Mucosa of descending colon (tissue), 3 donors: ENCODE results near the gene PGAP3. TPM values are rescaled to one million over a fixed set of nuclear protein-coding genes. Genes with fewer than 3 reads are reported as not detected.

Experiments
- ATAC-seq: fragments of 200-7000 bp; cut with Tn5 transposase; one replicate; pipeline ENCODE4 v1.9.1; 2020; ENCODE audit warnings: mild to moderate bottlenecking, moderate library complexity
- DNase-seq, 3 donors: peaks; one replicate each; pipeline ENCODE4 v3.0.0-alpha.2; 2020
- H3K36me3 ChIP-seq: fragments of 200-600 bp; one replicate; pipeline ENCODE4 v1.8.0; 2021; ENCODE audit warnings: low read depth, mild to moderate bottlenecking
- H3K4me1 ChIP-seq: fragments of 200-600 bp; one replicate; pipeline ENCODE4 v1.8.0; 2021; ENCODE audit warnings: low read depth, mild to moderate bottlenecking
- H3K4me3 ChIP-seq: fragments of 200-600 bp; one replicate; pipeline ENCODE4 v1.8.0; 2021; ENCODE audit warnings: mild to moderate bottlenecking
- H3K9me3 ChIP-seq: fragments of 200-600 bp; one replicate; pipeline ENCODE4 v1.8.0; 2021; ENCODE audit warnings: mild to moderate bottlenecking
- CTCF ChIP-seq: fragments of 200-600 bp; IDR thresholded peaks from one replicate; pipeline ENCODE4 v1.8.0; 2022; ENCODE audit warnings: antibody characterized with exemption, mild to moderate bottlenecking
- intact Hi-C, 2 donors: fragments of 100-400 bp; cut with DNase I in 1 of 2; cut with micrococcal nuclease in 1 of 2; formaldehyde crosslinking; loops; one replicate each; pipeline versions ENCODE4 v1.11.0 to v1.11.1; 2022; cut with DNase I, micrococcal nuclease
- total RNA-seq, 3 donors: library from RNA; stranded (reverse); fragmentation: NEBNext Ultra II Directional in 2 of 3; extraction: Animal tissue kit (Norgen Biotek cat#: 25700) in 2 of 3; gene quantifications; one replicate each; pipeline versions ENCODE4 v1.2.1 to v1.2.4, GENCODE V29; 2021 to 2023
- donor health status: DM: no; HTN: no; CAD: no; lungs with moderate emphysema.
- donor health status: DM: no; HTN: no; CAD: no.
- donor health status: DM: no; HTN: yes; CAD: no.

Gene PGAP3
- total RNA-seq, 3 donors from 2014 or later = 27.7 to 74.6 (median 47.9) TPM

GRCh38 chr17:39704821-39705551, 17.1 kb upstream of the PGAP3 start:
- H3K4me1 ChIP-seq = peaks cover 60% of the 10 kb centered on the region
- H3K36me3 ChIP-seq = no peaks in the 10 kb centered on the region
- no peaks in the 10 kb centered on the region for H3K9me3 ChIP-seq
- intact Hi-C loops = no loop called here
- DNase-seq (peak in 1 of 3 donors; percentile 50), ATAC-seq (no peak)
- no peak overlapping the region for H3K4me3 ChIP-seq
- TF ChIP-seq CTCF = no peak

GRCh38 chr17:39703913-39704312, 16.1 kb upstream of the PGAP3 start:
- Histone ChIP-seq H3K36me3 (no peaks in the 10 kb centered on the region), H3K4me3 (no peak overlapping the region), H3K4me1 (peaks cover 65% of the 10 kb centered on the region), H3K9me3 (no peaks in the 10 kb centered on the region)
- intact Hi-C loops = no loop called here
- TF ChIP-seq CTCF = no peak
- ATAC-seq = no peak
- no peak for DNase-seq

DNA sequence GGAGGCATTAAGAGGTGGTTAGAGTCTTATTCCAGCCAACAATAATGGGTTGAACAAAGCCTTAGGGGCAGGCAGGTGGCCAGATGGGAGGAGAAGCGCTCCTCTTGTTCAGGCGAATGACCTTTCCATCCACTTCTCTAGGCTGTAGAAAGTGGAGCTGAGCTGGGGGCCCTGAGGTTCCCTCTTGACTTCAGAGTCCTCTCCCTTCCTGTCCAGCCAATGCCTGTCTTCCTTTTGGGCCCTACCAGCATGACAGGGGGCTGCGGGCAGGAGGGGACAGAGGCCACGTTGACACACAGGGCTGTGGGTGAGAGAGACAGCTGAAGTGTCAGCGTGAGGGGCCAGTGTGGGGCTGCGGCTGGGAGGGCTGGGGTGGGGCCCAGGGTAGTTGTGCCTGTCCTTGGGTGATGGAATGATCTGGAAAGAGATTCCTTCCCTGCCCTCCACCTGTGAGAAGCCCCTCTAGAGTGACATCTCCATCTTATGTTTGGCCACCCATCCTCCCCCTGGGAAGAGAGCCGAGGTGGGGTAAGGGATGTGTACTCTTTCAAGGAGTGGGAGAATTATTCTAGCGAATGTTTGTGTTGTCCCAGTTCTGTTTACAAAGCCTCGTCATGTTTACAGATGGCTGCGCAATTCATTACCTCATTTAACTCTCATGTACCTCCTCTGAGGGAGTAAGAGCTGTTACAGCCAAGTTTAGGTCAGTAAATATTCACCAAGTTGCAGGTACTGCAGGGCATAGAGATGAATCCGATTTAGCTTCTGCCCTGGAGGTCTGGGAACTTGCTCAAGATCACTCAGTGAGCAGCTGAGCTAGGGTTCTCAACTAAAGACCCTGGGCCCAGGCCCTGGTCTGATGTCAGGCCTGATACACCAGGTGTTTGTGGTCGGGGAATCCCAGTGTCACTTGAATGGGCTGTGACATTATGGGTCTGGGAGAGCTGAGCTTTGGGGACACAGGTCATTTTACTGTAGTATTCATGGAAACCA, 15.3 kb upstream of the PGAP3 start:
- peaks cover 65% of the 10 kb centered on the region for H3K4me1 ChIP-seq
- DNase-seq = peak in 1 of 3 donors; percentile 41
- intact Hi-C loops = no loop called here

GRCh38 chr17:39701784-39702422, 14.0 kb upstream of the PGAP3 start:
- no peak for TF ChIP-seq CTCF
- ATAC-seq (no peak), DNase-seq (no peak)
- H3K36me3 ChIP-seq = no peaks in the 10 kb centered on the region
- no peak overlapping the region for H3K4me3 ChIP-seq
- peaks cover 56% of the 10 kb centered on the region for H3K4me1 ChIP-seq
- intact Hi-C loops = no loop called here
- no peaks in the 10 kb centered on the region for H3K9me3 ChIP-seq

More for the DNA sequence above, 15.3 kb upstream of the PGAP3 start:
- Histone ChIP-seq H3K36me3 (no peaks in the 10 kb centered on the region), H3K9me3 (no peaks in the 10 kb centered on the region), H3K4me3 (no peak overlapping the region)
- ATAC-seq = no peak
- TF ChIP-seq CTCF = no peak

- DNase-seq (peak in 2 of 3 donors; percentile 75 to 90), ATAC-seq (peak; percentile 70)
- TF ChIP-seq CTCF = no peak
- Histone ChIP-seq H3K4me3 (peak overlapping the region; percentile 92), H3K36me3 (no peaks in the 10 kb centered on the region), H3K9me3 (no peaks in the 10 kb centered on the region), H3K4me1 (peaks cover 49% of the 10 kb centered on the region)
- intact Hi-C loops = no loop called here
These were observed 13.3 kb upstream of the PGAP3 start for GRCh38 chr17:39701012-39701783.
